ENCODE data around the gene BOK. TPM values are rescaled to one million over a fixed set of nuclear protein-coding genes. Genes with fewer than 3 reads are reported as not detected.
A peak's percentile ranks its signal among the peaks of the same experiment; 100 is the strongest.

BOK gene
- total and polyA plus RNA-seq, 9 of the 15 experiments (the other 6 are each of a cell fraction or from before 2014, with no cell fraction given) = 0.03 to 3.3 (median 2.0) TPM; not detected in 1

DNA sequence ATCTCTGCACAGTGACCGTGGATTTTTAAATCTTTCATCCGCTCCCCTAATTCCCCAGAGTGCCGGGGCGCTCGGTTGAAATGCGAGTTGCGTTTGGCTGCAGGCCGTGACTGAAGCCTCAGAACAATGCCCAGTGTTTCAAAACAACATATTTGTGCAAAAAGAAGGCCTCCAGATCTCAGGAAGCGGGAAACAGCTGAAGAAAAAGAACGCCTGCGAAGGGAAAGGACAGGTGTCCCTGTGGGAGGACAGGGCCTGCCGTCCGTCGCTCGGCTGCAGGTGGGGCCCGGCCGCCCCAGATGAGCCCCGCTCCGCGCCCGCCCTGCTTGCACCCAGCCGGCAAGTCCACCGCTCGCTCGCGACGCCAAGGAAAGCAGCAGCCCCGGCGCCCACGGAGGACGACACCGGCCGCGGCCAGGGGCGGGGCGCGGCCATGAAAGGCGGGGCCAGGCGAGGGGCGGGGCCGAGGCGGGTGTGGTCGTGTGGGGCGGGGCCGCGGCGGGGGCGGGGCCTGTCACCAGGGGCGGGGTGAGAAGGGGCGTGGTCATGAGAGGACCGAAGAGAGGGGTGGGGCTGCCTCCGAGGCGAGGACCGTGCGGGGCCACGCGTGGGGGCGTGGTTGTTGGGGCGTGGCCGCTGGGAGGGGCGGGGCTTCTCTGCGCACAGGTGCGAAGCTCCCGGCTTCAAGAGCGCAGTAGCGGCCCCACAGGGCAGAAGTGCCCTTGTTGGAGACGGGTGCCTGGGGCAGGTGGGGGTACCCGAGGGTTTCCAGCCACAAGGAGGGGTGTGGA is 17.6 kb upstream of the BOK start:
- no peak for FAIRE-seq
- peak overlapping the region; percentile 93 for H2AFZ ChIP-seq (ENCODE audit: low read depth, low read length)
- H3K4me2 ChIP-seq (ENCODE audit: insufficient read depth, low read length) = peak overlapping the region; percentile 76
- no peaks in the 10 kb centered on the region; a peak in 1 of 5 replicates for H3K27me3 ChIP-seq (ENCODE audit: control insufficient read depth in 2 of 2, insufficient read depth in 2 of 2, low read length in 2 of 2)
- no peaks in the 10 kb centered on the region for H3K9me1 ChIP-seq (ENCODE audit: control insufficient read depth, insufficient read depth, low read length)
- ATAC-seq = peak; percentile 90
- no peaks in the 10 kb centered on the region for H3K9me3 ChIP-seq (replicated peaks; ENCODE audit: control insufficient read depth, insufficient read depth, low read depth, low read length)
- TSS peak; percentile 88 for BruUV-seq (replicated peaks)
- in situ Hi-C loops (cut with MboI) = no loop called here
- intact Hi-C loops (cut with micrococcal nuclease) = loop anchor here (2.0 kb wide), 1 partner anchor 32 kb away; the partner anchor contains the start of gene STK25
- ChIA-PET POLR2A (no interaction called here), CTCF (ENCODE audit: low intra/inter-chr PET ratio) (no interaction called here)
- H3K27ac ChIP-seq (ENCODE audit: extremely low read depth, low read depth, low read length) = peak overlapping the region; percentile 16; the same call in 1 of the 3 replicates
- no peaks in the 10 kb centered on the region for H3K36me3 ChIP-seq (ENCODE audit: control insufficient read depth, insufficient read depth, low read length)
- H3K9ac ChIP-seq (ENCODE audit: insufficient read depth in 1 of 2, low read depth in 2 of 2, low read length in 2 of 2) = peak overlapping the region; percentile 53 to 91
- WGBS (ENCODE audit: insufficient coverage, low coverage, missing lambda C conversion rate) = 3% methylated on average over 16 of the region's 68 CpGs
- H3K4me1 ChIP-seq (replicated peaks in 1 of 2; ENCODE audit: control insufficient read depth in 2 of 2, insufficient read depth in 2 of 2, low read length in 2 of 2) = peaks cover 19 to 49% of the 10 kb centered on the region in 2 experiments
- no peaks in the 10 kb centered on the region for H4K20me1 ChIP-seq (replicated peaks; ENCODE audit: control insufficient read depth, insufficient read depth, low read length)
- DNase-seq (ENCODE audit: extremely low read depth in 1 of 4, low spot score in 3 of 4) = peak; percentile 87 to 99 (median 98)
- H3K79me2 ChIP-seq (ENCODE audit: control insufficient read depth, insufficient read depth, low read length) = no peaks in the 10 kb centered on the region
- peak overlapping the region; percentile 52 for H3K4me3 ChIP-seq
- TF ChIP-seq NR1H2 (CRISPR knock-in tag; IDR thresholded peaks at IDR 0.05) (no peak), RBM17 (IDR thresholded peaks at IDR 0.05; ENCODE audit: borderline replicate concordance, low read depth, low read length) (no peak), PTRF (tag; IDR thresholded peaks at IDR 0.05) (no peak), MAFK (IDR thresholded peaks at IDR 0.05; ENCODE audit: low read length) (no peak), GTF2A2 (tag; IDR thresholded peaks at IDR 0.05) (no peak), XRCC3 (IDR thresholded peaks at IDR 0.05) (no peak), CREM (IDR thresholded peaks at IDR 0.05; ENCODE audit: low read depth) (peak; percentile 81), HMGN3 (IDR thresholded peaks at IDR 0.05; ENCODE audit: borderline replicate concordance, extremely low read depth, insufficient read length, low read depth, low read length) (no peak), PHF20 (IDR thresholded peaks at IDR 0.05; ENCODE audit: partially characterized antibody) (peak; percentile 76), ZC3H11A (IDR thresholded peaks at IDR 0.05; ENCODE audit: low read depth, low read length) (no peak), TSC22D4 (tag; IDR thresholded peaks at IDR 0.05) (no peak), BCL6 (CRISPR knock-in tag; IDR thresholded peaks at IDR 0.05) (no peak)
- TF ChIP-seq, protein P1, sequence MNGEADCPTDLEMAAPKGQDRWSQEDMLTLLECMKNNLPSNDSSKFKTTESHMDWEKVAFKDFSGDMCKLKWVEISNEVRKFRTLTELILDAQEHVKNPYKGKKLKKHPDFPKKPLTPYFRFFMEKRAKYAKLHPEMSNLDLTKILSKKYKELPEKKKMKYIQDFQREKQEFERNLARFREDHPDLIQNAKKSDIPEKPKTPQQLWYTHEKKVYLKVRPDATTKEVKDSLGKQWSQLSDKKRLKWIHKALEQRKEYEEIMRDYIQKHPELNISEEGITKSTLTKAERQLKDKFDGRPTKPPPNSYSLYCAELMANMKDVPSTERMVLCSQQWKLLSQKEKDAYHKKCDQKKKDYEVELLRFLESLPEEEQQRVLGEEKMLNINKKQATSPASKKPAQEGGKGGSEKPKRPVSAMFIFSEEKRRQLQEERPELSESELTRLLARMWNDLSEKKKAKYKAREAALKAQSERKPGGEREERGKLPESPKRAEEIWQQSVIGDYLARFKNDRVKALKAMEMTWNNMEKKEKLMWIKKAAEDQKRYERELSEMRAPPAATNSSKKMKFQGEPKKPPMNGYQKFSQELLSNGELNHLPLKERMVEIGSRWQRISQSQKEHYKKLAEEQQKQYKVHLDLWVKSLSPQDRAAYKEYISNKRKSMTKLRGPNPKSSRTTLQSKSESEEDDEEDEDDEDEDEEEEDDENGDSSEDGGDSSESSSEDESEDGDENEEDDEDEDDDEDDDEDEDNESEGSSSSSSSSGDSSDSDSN (IDR thresholded peaks at IDR 0.05; ENCODE audit: borderline replicate concordance in 1 of 2, low read depth in 2 of 2, low read length in 2 of 2) = no peak
- TF ChIP-seq, protein P2, sequence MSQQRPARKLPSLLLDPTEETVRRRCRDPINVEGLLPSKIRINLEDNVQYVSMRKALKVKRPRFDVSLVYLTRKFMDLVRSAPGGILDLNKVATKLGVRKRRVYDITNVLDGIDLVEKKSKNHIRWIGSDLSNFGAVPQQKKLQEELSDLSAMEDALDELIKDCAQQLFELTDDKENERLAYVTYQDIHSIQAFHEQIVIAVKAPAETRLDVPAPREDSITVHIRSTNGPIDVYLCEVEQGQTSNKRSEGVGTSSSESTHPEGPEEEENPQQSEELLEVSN (IDR thresholded peaks at IDR 0.05; ENCODE audit: borderline replicate concordance in 1 of 2, extremely low read depth in 1 of 2, insufficient read depth in 1 of 2, insufficient read length in 1 of 2, low read depth in 1 of 2, low read length in 1 of 2, poor library complexity in 1 of 2, severe bottlenecking in 1 of 2) = peak; percentile 85 to 92
- TF ChIP-seq, protein P3, sequence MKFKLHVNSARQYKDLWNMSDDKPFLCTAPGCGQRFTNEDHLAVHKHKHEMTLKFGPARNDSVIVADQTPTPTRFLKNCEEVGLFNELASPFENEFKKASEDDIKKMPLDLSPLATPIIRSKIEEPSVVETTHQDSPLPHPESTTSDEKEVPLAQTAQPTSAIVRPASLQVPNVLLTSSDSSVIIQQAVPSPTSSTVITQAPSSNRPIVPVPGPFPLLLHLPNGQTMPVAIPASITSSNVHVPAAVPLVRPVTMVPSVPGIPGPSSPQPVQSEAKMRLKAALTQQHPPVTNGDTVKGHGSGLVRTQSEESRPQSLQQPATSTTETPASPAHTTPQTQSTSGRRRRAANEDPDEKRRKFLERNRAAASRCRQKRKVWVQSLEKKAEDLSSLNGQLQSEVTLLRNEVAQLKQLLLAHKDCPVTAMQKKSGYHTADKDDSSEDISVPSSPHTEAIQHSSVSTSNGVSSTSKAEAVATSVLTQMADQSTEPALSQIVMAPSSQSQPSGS (CRISPR knock-in tag; IDR thresholded peaks at IDR 0.05) = no peak
- TF ChIP-seq, protein P4, sequence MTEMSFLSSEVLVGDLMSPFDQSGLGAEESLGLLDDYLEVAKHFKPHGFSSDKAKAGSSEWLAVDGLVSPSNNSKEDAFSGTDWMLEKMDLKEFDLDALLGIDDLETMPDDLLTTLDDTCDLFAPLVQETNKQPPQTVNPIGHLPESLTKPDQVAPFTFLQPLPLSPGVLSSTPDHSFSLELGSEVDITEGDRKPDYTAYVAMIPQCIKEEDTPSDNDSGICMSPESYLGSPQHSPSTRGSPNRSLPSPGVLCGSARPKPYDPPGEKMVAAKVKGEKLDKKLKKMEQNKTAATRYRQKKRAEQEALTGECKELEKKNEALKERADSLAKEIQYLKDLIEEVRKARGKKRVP (CRISPR knock-in tag; IDR thresholded peaks at IDR 0.05) = no peak

All from K562 (cell line).